ENCODE results near the gene PAQR7.

Gene PAQR7

GRCh38 chr1:25813071-25813733, 62.3 kb downstream of the PAQR7 start:
- H3K4me1 Mint-ChIP-seq (ENCODE audit: low read depth) = peaks cover 2% of the 10 kb centered on the region
- H3K36me3 Mint-ChIP-seq (ENCODE audit: low read depth) = no peaks in the 10 kb centered on the region
- no peaks in the 10 kb centered on the region for H3K27me3 Mint-ChIP-seq
- H3K4me3 Mint-ChIP-seq = no peak overlapping the region
- no peaks in the 10 kb centered on the region for H3K9me3 Mint-ChIP-seq
- H3K27ac Mint-ChIP-seq = no peak overlapping the region
